Measurements from ENCODE around the gene IGFN1. TPM values are rescaled to one million over a fixed set of nuclear protein-coding genes. Genes with fewer than 3 reads are reported as not detected.
"Not testable (repeated sequence)": the region's sequence is repeated elsewhere in the genome, so short reads cannot be mapped to it uniquely, and the experiment has no call there.

Gene IGFN1
- total RNA-seq, 5 donors from 2014 or later (not counting 1 experiment from before 2014, with no cell fraction given), result not detected

DNA sequence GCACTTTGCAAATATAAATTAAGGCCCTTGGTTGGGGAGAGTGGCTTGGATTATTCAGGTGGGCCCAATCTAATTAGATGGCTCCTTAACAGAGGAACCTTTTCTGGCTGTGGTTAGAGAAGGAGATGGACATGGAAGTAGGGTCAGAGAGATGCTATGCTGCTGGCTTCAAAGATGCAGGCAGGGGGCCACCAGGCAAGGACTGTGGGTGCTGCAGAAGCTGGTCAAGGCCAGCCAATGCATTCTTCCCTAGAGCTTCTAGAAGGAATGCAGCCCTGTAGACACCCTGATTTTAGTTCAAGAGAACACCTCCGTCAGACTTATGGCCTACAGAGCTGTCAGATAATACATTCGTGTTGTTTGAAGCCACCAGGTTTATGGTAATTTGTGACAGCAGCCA, 32.7 kb upstream of the IGFN1 start:
- H3K27ac ChIP-seq (ENCODE audit: low read length), result no peak overlapping the region
- H3K27me3 ChIP-seq (replicated peaks in 1 of 2; ENCODE audit: control insufficient read depth in 2 of 2, extremely low read depth in 1 of 2, insufficient read depth in 2 of 2, low read length in 1 of 2), result peaks cover 0 to 12% of the 10 kb centered on the region in 2 experiments
- no peaks in the 10 kb centered on the region for H3K9me3 ChIP-seq
- peaks cover 15 to 16% (median 15%) of the 10 kb centered on the region in 3 donors for H3K4me1 Mint-ChIP-seq
- CTCF ChIA-PET, result no interaction called here
- H3K4me1 ChIP-seq (ENCODE audit: control insufficient read depth in 1 of 2, extremely low read depth in 1 of 2, insufficient read depth in 2 of 2, low read length in 2 of 2), result peaks cover 3 to 19% of the 10 kb centered on the region in 2 experiments
- H3K36me3 Mint-ChIP-seq, result no peaks in the 10 kb centered on the region
- no peak overlapping the region for H3K27ac Mint-ChIP-seq
- POLR2A ChIA-PET, result no interaction called here
- DNase-seq (no peak), ATAC-seq (replicated peaks in 1 of 4) (no peak)
- peaks cover 11 to 27% of the 10 kb centered on the region in 2 donors for H3K27me3 Mint-ChIP-seq
- H3K36me3 ChIP-seq (ENCODE audit: control insufficient read depth in 2 of 2, extremely low read depth in 1 of 2, insufficient read depth in 1 of 2, low read length in 1 of 2), result no peaks in the 10 kb centered on the region
- no peak overlapping the region for H3K4me3 ChIP-seq (ENCODE audit: control insufficient read depth in 1 of 2, extremely low read depth in 1 of 2, low read length in 1 of 2)
- H3K4me3 Mint-ChIP-seq, result no peak overlapping the region
- H3K9me3 Mint-ChIP-seq, result no peaks in the 10 kb centered on the region
- 85% methylated on average over 2 of the region's 2 CpGs for WGBS (ENCODE audit: insufficient coverage)

DNA sequence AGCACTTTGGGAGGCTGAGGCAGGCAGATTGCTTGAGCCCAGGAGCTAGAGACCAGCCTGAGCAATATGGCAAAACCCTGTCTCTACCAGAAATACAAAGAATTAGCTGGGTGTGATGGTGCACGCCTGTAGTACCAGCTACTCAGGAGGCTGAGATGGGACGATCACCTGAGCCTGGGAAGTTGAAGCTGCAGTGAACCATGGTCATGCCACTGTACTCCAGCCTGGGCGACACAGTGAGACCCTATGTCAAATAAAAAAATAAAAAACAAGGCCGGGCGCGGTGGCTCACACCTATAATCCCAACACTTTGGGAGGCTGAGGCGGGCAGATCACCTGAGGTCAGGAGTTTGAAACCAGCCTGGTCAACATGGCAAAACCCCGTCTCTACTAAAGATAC, 27.6 kb upstream of the IGFN1 start:
- H3K4me1 Mint-ChIP-seq; H3K4me3 Mint-ChIP-seq; H3K9me3 ChIP-seq; POLR2A ChIA-PET; CTCF ChIA-PET; H3K4me3 ChIP-seq (ENCODE audit: control insufficient read depth in 1 of 2, extremely low read depth in 1 of 2, low read length in 1 of 2); H3K9me3 Mint-ChIP-seq; H3K27ac ChIP-seq (ENCODE audit: low read length); DNase-seq; H3K4me1 ChIP-seq (ENCODE audit: control insufficient read depth in 1 of 2, extremely low read depth in 1 of 2, insufficient read depth in 2 of 2, low read length in 2 of 2); H3K36me3 Mint-ChIP-seq; H3K27ac Mint-ChIP-seq; H3K27me3 ChIP-seq (replicated peaks in 1 of 2; ENCODE audit: control insufficient read depth in 2 of 2, extremely low read depth in 1 of 2, insufficient read depth in 2 of 2, low read length in 1 of 2); ATAC-seq (replicated peaks in 1 of 4); H3K36me3 ChIP-seq (ENCODE audit: control insufficient read depth in 2 of 2, extremely low read depth in 1 of 2, insufficient read depth in 1 of 2, low read length in 1 of 2); H3K27me3 Mint-ChIP-seq: not testable (repeated sequence)
- 40% methylated on average over 1 of the region's 8 CpGs for WGBS (ENCODE audit: insufficient coverage)

DNA sequence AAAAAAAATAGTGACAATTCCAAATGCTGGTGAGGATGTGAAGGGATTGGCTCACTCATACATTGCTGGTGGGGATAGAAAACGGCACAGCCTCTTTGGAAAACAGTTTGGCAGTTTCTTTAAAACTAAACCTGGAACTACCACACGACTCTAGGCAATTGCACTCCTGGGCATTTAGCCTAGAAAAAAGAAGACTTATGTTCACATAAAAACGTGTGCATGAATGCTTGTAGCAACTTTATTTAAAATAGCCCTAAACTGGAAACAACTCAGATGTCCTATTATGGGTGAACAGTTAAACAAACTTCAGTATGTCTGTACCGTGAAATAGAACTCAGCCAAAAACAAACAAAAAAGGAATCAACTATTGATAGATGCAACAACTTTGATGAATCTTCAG, 26.9 kb upstream of the IGFN1 start:
- H3K9me3 Mint-ChIP-seq, result no peaks in the 10 kb centered on the region
- peaks cover 3 to 9% of the 10 kb centered on the region in 2 donors for H3K27me3 Mint-ChIP-seq
- no peak overlapping the region for H3K4me3 Mint-ChIP-seq
- H3K4me1 ChIP-seq (ENCODE audit: control insufficient read depth in 1 of 2, extremely low read depth in 1 of 2, insufficient read depth in 2 of 2, low read length in 2 of 2), result no peaks in the 10 kb centered on the region
- H3K36me3 Mint-ChIP-seq, result no peaks in the 10 kb centered on the region
- no peaks in the 10 kb centered on the region for H3K4me1 Mint-ChIP-seq
- H3K9me3 ChIP-seq, result no peaks in the 10 kb centered on the region
- DNase-seq (no peak), ATAC-seq (replicated peaks in 1 of 4) (no peak)
- no peak overlapping the region for H3K27ac ChIP-seq (ENCODE audit: low read length)
- no peak overlapping the region for H3K27ac Mint-ChIP-seq
- ChIA-PET POLR2A (no interaction called here), CTCF (no interaction called here)
- 63% methylated on average over 1 of the region's 4 CpGs for WGBS (ENCODE audit: insufficient coverage)
- no peak overlapping the region for H3K4me3 ChIP-seq (ENCODE audit: control insufficient read depth in 1 of 2, extremely low read depth in 1 of 2, low read length in 1 of 2)
- no peaks in the 10 kb centered on the region for H3K36me3 ChIP-seq (ENCODE audit: control insufficient read depth in 2 of 2, extremely low read depth in 1 of 2, insufficient read depth in 1 of 2, low read length in 1 of 2)
- peaks cover 0 to 4% of the 10 kb centered on the region in 2 experiments for H3K27me3 ChIP-seq (replicated peaks in 1 of 2; ENCODE audit: control insufficient read depth in 2 of 2, extremely low read depth in 1 of 2, insufficient read depth in 2 of 2, low read length in 1 of 2)

DNA sequence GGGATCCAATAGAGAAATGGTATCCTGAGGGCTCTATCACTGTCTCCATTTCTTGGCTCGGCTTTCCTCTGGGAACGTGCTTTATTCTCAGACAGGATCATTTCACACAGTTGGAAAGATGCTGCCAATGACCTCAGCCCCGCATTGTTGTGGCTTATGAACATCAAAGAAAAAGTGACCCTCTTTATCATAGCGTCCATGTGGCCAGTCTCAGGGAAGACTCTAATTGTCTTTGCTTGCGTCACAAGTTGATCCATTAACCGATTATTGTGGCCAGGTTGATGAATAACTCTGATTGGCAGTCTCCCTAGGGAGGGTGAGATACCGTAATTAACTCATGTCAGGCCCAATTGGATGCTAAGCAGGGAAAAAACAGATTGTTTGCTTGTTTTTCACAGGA, 26.0 kb upstream of the IGFN1 start:
- no peaks in the 10 kb centered on the region for H3K36me3 ChIP-seq (ENCODE audit: control insufficient read depth in 2 of 2, extremely low read depth in 1 of 2, insufficient read depth in 1 of 2, low read length in 1 of 2)
- no peak overlapping the region for H3K4me3 ChIP-seq (ENCODE audit: control insufficient read depth in 1 of 2, extremely low read depth in 1 of 2, low read length in 1 of 2)
- DNase-seq, result no peak
- Mint-ChIP-seq H3K27me3 (peaks cover 3 to 4% of the 10 kb centered on the region in 2 donors), H3K9me3 (no peaks in the 10 kb centered on the region), H3K36me3 (no peaks in the 10 kb centered on the region), H3K4me1 (no peaks in the 10 kb centered on the region), H3K27ac (no peak overlapping the region), H3K4me3 (no peak overlapping the region)
- no peak overlapping the region for H3K27ac ChIP-seq (ENCODE audit: low read length)
- H3K4me1 ChIP-seq (ENCODE audit: control insufficient read depth in 1 of 2, extremely low read depth in 1 of 2, insufficient read depth in 2 of 2, low read length in 2 of 2), result no peaks in the 10 kb centered on the region
- 83% methylated on average over 6 of the region's 7 CpGs for WGBS (ENCODE audit: insufficient coverage)
- no peak for ATAC-seq (replicated peaks in 1 of 4)
- ChIA-PET CTCF (no interaction called here), POLR2A (no interaction called here)
- H3K9me3 ChIP-seq, result no peaks in the 10 kb centered on the region
- no peaks in the 10 kb centered on the region for H3K27me3 ChIP-seq (replicated peaks in 1 of 2; ENCODE audit: control insufficient read depth in 2 of 2, extremely low read depth in 1 of 2, insufficient read depth in 2 of 2, low read length in 1 of 2)

DNA sequence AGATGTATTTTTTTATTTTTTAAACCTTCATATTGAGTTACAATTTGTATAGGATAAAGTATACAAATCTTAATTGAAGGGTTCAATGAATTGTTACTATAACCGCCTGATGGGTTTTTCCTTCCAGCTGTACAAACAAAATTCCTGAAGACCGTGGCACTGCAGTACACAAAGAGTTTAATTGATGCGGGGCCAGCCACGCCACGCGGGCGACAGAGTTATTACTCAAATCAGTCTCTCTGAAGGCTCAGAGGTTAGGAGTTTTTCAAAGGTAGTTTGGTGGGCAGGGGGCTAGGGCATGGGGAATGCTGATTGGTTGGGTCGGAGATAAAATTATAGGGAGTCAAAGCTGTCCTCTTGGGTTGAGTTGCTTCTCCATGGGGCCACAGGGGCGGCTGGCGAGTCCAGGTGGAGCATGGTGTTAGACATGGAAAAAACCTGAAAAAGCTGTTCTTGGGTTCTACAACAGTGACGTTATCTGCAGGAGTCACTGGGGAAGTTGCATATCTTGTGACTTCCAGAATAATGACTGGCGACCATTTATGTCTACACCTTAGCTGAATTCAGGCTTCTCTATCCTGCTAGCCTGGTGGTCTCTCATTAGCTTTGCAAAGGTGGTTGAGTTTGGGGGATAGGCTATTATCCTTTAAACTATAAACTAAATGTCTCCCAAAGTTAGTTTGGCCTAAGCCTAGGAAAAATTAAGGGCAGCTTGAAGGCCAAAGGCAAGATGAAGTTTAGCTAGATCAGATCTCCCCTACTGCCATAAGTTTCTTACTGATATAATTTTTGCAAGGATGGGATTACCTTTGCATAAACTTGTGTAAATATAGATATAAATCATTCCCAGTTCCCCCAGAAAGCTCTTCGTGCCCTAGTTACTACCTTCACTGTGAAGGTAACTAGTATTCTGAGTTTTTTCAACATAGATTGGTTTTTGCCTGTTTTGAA, 23.3 kb upstream of the IGFN1 start:
- no peak overlapping the region for H3K27ac ChIP-seq (ENCODE audit: low read length)
- CTCF ChIA-PET, result no interaction called here
- H3K27ac Mint-ChIP-seq, result no peak overlapping the region
- POLR2A ChIA-PET, result interaction anchor here in 1 of 2 donors (0.5 kb wide), 1 partner anchor 12 kb away, joined by 3 read pairs; no protein-coding TSS in a partner anchor
- no peak overlapping the region for H3K4me3 ChIP-seq (ENCODE audit: control insufficient read depth in 1 of 2, extremely low read depth in 1 of 2, low read length in 1 of 2)
- peaks cover 0 to 18% of the 10 kb centered on the region in 2 experiments for H3K4me1 ChIP-seq (ENCODE audit: control insufficient read depth in 1 of 2, extremely low read depth in 1 of 2, insufficient read depth in 2 of 2, low read length in 2 of 2)
- ATAC-seq (replicated peaks in 1 of 4), result no peak
- peaks cover 0 to 5% of the 10 kb centered on the region in 2 donors for H3K27me3 Mint-ChIP-seq
- no peaks in the 10 kb centered on the region for H3K9me3 ChIP-seq
- H3K4me3 Mint-ChIP-seq, result no peak overlapping the region
- peaks cover 4 to 9% of the 10 kb centered on the region in 2 experiments for H3K27me3 ChIP-seq (replicated peaks in 1 of 2; ENCODE audit: control insufficient read depth in 2 of 2, extremely low read depth in 1 of 2, insufficient read depth in 2 of 2, low read length in 1 of 2)
- DNase-seq, result no peak
- H3K36me3 Mint-ChIP-seq, result no peaks in the 10 kb centered on the region
- H3K4me1 Mint-ChIP-seq, result peaks cover 6 to 16% (median 8%) of the 10 kb centered on the region in 3 donors
- WGBS (ENCODE audit: insufficient coverage), result 83% methylated on average over 6 of the region's 13 CpGs
- H3K9me3 Mint-ChIP-seq, result no peaks in the 10 kb centered on the region
- no peaks in the 10 kb centered on the region for H3K36me3 ChIP-seq (ENCODE audit: control insufficient read depth in 2 of 2, extremely low read depth in 1 of 2, insufficient read depth in 1 of 2, low read length in 1 of 2)

DNA sequence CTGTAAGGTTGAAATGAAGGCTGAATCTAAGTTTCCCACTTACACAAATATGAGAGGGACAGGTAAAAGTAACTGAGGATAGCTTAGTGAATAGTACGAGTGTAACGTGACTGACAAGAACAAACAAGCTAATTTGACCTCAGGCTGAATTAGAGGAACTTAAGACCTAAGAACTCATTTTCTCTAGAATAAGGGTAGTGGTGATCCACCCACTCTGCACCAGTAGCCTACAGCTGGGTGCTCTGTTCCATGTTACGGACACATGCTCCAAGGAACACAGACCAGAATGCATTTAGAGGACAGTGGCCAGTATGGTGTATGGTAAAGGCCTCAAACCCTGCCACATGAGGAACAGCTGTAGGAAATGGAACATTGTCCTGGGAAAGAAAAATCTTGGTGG, 21.4 kb upstream of the IGFN1 start:
- Mint-ChIP-seq H3K4me1 (peaks cover 6 to 16% (median 8%) of the 10 kb centered on the region in 3 donors), H3K36me3 (no peaks in the 10 kb centered on the region), H3K9me3 (no peaks in the 10 kb centered on the region), H3K27ac (no peak overlapping the region), H3K27me3 (peaks cover 5 to 10% of the 10 kb centered on the region in 2 donors), H3K4me3 (no peak overlapping the region)
- DNase-seq (no peak), ATAC-seq (replicated peaks in 1 of 4) (no peak)
- no CpG with 5 or more reads among the region's 3 CpGs for WGBS (ENCODE audit: insufficient coverage)
- Histone ChIP-seq H3K27me3 (replicated peaks in 1 of 2; ENCODE audit: control insufficient read depth in 2 of 2, extremely low read depth in 1 of 2, insufficient read depth in 2 of 2, low read length in 1 of 2) (peaks cover 4 to 15% of the 10 kb centered on the region in 2 experiments), H3K4me1 (ENCODE audit: control insufficient read depth in 1 of 2, extremely low read depth in 1 of 2, insufficient read depth in 2 of 2, low read length in 2 of 2) (peaks cover 0 to 18% of the 10 kb centered on the region in 2 experiments), H3K27ac (ENCODE audit: low read length) (no peak overlapping the region), H3K9me3 (no peaks in the 10 kb centered on the region), H3K36me3 (ENCODE audit: control insufficient read depth in 2 of 2, extremely low read depth in 1 of 2, insufficient read depth in 1 of 2, low read length in 1 of 2) (no peaks in the 10 kb centered on the region), H3K4me3 (ENCODE audit: control insufficient read depth in 1 of 2, extremely low read depth in 1 of 2, low read length in 1 of 2) (no peak overlapping the region)
- ChIA-PET POLR2A (no interaction called here), CTCF (interaction anchor here (0.7 to 1.2 kb wide), 2 partner anchors 10 to 14 kb away, joined by 4 to 9 read pairs; no protein-coding TSS in a partner anchor)

All from T-cell (primary cell).